Articular chondrocyte of knee joint (primary cell): ENCODE measurements around the gene PDHA1. TPM values are rescaled to one million over a fixed set of nuclear protein-coding genes. Genes with fewer than 3 reads are reported as not detected.

Source experiments
- small RNA-seq: library from RNA; depleted of rRNA; stranded (forward); fragments of <200 nt; gene quantifications from one replicate; pipeline ENCODE3, GENCODE V24; 2012
- total RNA-seq: library from RNA; depleted of rRNA; stranded (reverse); fragments of >200 nt; gene quantifications from 2 replicates; pipeline ENCODE4 v1.2.3, GENCODE V29; 2012

Gene PDHA1
- 37.4 and 45.2 TPM in 2 replicates for total RNA-seq

DNA sequence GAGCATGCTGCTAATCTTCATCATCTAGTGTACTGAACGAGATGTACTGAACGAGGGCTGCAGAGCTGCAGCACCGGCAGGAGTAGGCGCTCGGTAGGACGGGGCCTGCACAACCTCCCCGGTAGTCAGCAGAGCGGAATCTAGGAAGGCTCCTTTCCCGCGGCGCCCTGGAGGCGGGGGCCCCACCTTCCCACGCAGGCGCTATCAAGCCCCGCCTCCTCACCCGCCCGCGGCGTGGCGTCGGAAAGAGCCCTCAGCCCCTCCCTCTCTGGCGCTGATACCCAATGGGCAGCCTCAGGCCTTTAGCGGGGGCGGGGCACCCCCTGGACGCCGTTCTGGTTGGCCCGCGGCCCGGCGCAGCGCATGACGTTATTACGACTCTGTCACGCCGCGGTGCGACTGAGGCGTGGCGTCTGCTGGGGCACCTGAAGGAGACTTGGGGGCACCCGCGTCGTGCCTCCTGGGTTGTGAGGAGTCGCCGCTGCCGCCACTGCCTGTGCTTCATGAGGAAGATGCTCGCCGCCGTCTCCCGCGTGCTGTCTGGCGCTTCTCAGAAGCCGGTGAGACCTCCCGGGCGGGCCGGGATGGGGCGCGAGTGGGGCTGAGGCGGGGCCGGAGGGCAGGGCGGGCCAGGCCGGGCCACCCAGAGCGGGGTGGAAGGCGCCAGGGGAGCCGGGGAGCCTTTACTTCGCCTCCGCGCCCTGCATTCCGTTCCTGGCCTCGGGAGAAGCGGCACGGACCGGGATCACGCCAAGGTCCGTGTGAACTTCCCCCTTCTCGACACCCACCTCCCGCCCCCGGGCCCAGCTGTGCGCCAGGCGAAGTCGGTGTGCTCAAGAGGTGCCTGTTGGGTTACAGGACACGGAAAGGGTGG is at the start of gene PDHA1:
Gene PDHA1, plus strand, starts transcription at position 393 of the 874 bp plus-strand sequence. Its CDS starts 111 bp downstream, at position 504.

Small RNA genes lying within 50 kb of the gene (small RNA-seq; reads per million reads assigned to genes)
- gene RF00019: not detected

Other genes starting within 250 kb of the PDHA1 start
- gene ADGRG2, start 221.5 kb upstream of the PDHA1 start, total RNA-seq: 0.86 and 1.6 TPM in 2 replicates
- gene MAP3K15, start 171.6 kb downstream of the PDHA1 start, total RNA-seq: not detected in 2 replicates